Type B pancreatic cell (in vitro differentiated cells): Measurements from ENCODE around the gene D2HGDH. TPM values are rescaled to one million over a fixed set of nuclear protein-coding genes. Genes with fewer than 3 reads are reported as not detected.
A peak's percentile ranks its signal among the peaks of the same experiment; 100 is the strongest.
"Not testable (repeated sequence)": the region's sequence is repeated elsewhere in the genome, so short reads cannot be mapped to it uniquely, and the experiment has no call there.

Experiments used
- DNase-seq: peaks from one replicate; pipeline ENCODE4 v3.0.0; 2021; ENCODE audit warnings: mixed read lengths; ENCODE audit not compliant: unreplicated experiment; ENCODE audit errors: extremely low spot score
- H3K27ac Mint-ChIP-seq: 2 replicates; pipeline ENCODE4 v1.8.0; 2021; ENCODE audit warnings: mild to moderate bottlenecking, mixed read lengths
- H3K27me3 Mint-ChIP-seq: 2 replicates; pipeline ENCODE4 v1.8.0; 2021; ENCODE audit warnings: mixed read lengths
- H3K36me3 Mint-ChIP-seq: 2 replicates; pipeline ENCODE4 v1.8.0; 2021; ENCODE audit warnings: mixed read lengths
- H3K4me1 Mint-ChIP-seq: one replicate; pipeline ENCODE4 v1.8.0; 2021; ENCODE audit warnings: mixed read lengths; ENCODE audit not compliant: unreplicated experiment
- H3K4me3 Mint-ChIP-seq: 2 replicates; pipeline ENCODE4 v1.8.0; 2021; ENCODE audit warnings: mild to moderate bottlenecking, mixed read lengths
- H3K9me3 Mint-ChIP-seq: 2 replicates; pipeline ENCODE4 v1.8.0; 2021; ENCODE audit warnings: mixed read lengths
- total RNA-seq: library from RNA; stranded (reverse); gene quantifications from 2 replicates; pipeline ENCODE4 v1.2.1, GENCODE V29; 2021; ENCODE audit warnings: low replicate concordance
- TF ChIP-seq, protein P1 (sequence below): fragments of 200-600 bp; sonication (generic); conservative IDR thresholded peaks from 2 replicates; pipeline ENCODE4 v1.5.0; 2021; ENCODE audit warnings: antibody characterized with exemption, mild to moderate bottlenecking

The D2HGDH gene
- total RNA-seq, 1 donor from 2014 or later = 36.0 TPM

DNA sequence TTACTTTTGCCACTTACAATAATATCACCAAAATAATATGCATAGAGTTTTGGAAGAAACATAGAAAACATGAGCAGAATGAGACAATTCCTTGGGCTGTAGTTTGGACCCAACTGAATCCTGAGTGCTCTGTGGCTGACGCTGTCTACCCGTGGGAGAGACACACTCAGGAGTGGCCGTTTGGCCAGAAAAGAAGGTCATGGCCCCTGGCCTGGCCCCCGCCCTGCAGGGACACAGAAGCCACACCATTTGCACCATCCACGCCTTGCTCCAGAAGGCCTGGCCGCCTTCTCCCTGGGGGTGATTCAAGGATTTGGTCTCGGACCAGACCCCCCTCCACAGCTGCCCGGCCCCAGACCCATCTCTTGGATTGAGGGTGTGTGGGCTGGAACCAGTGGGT, 6.4 kb upstream of the D2HGDH start:
- H3K27ac Mint-ChIP-seq = no peak overlapping the region
- H3K4me3 Mint-ChIP-seq = no peak overlapping the region
- peaks cover 12% of the 10 kb centered on the region for H3K36me3 Mint-ChIP-seq
- H3K9me3 Mint-ChIP-seq = no peaks in the 10 kb centered on the region
- H3K4me1 Mint-ChIP-seq = no peaks in the 10 kb centered on the region
- DNase-seq = no peak
- no peaks in the 10 kb centered on the region for H3K27me3 Mint-ChIP-seq
- TF ChIP-seq, protein P1, sequence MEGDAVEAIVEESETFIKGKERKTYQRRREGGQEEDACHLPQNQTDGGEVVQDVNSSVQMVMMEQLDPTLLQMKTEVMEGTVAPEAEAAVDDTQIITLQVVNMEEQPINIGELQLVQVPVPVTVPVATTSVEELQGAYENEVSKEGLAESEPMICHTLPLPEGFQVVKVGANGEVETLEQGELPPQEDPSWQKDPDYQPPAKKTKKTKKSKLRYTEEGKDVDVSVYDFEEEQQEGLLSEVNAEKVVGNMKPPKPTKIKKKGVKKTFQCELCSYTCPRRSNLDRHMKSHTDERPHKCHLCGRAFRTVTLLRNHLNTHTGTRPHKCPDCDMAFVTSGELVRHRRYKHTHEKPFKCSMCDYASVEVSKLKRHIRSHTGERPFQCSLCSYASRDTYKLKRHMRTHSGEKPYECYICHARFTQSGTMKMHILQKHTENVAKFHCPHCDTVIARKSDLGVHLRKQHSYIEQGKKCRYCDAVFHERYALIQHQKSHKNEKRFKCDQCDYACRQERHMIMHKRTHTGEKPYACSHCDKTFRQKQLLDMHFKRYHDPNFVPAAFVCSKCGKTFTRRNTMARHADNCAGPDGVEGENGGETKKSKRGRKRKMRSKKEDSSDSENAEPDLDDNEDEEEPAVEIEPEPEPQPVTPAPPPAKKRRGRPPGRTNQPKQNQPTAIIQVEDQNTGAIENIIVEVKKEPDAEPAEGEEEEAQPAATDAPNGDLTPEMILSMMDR = no peak

DNA sequence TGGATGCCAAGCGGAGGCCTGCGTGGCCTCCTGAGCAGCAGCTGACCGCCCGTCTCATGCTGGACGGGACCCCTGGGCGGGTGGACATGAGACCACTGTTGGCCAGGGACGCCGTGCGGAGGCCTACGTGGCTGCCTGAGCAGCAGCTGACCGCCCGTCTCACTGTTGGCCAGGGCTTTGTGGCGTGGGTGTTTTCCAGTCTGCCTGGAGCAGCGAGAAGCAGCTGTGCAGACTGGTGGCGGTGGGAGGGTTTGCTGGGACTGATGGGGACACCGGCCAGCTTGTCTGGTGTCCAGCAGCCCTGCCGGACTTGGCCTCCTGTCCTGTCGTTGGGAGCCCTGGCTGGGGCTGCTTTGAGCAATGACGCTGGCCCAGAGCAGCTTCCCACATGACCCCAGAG, 5.8 kb upstream of the D2HGDH start:
- no peaks in the 10 kb centered on the region for H3K9me3 Mint-ChIP-seq
- no peak overlapping the region for H3K27ac Mint-ChIP-seq
- TF ChIP-seq, protein P1 = no peak
- H3K4me1 Mint-ChIP-seq = no peaks in the 10 kb centered on the region
- H3K4me3 Mint-ChIP-seq = no peak overlapping the region
- H3K36me3 Mint-ChIP-seq = peaks cover 5% of the 10 kb centered on the region
- DNase-seq = no peak
- H3K27me3 Mint-ChIP-seq = no peaks in the 10 kb centered on the region

DNA sequence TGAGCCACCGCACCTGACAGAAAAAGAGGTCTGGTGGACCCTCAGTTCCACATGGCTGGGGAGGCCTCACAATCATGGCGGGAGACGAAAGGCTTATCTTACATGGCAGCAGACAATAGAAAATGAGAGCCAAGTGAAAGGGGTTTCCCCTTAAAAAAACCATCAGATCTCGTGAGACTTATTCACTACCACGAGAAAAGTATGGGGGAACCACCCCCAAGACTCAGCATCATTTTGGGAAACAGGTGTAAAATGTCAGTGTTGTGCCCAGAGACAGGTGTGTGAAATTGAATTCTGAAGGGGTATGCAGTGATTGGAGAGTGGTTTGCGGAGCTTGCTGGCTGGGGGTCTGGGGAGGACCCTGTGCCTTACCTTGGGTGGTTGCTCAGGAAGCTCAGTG, 4.6 kb upstream of the D2HGDH start:
- no peaks in the 10 kb centered on the region for H3K4me1 Mint-ChIP-seq
- TF ChIP-seq, protein P1 = no peak
- no peak overlapping the region for H3K27ac Mint-ChIP-seq
- no peaks in the 10 kb centered on the region for H3K36me3 Mint-ChIP-seq
- H3K9me3 Mint-ChIP-seq = no peaks in the 10 kb centered on the region
- no peaks in the 10 kb centered on the region for H3K27me3 Mint-ChIP-seq
- no peak overlapping the region for H3K4me3 Mint-ChIP-seq
- no peak for DNase-seq

DNA sequence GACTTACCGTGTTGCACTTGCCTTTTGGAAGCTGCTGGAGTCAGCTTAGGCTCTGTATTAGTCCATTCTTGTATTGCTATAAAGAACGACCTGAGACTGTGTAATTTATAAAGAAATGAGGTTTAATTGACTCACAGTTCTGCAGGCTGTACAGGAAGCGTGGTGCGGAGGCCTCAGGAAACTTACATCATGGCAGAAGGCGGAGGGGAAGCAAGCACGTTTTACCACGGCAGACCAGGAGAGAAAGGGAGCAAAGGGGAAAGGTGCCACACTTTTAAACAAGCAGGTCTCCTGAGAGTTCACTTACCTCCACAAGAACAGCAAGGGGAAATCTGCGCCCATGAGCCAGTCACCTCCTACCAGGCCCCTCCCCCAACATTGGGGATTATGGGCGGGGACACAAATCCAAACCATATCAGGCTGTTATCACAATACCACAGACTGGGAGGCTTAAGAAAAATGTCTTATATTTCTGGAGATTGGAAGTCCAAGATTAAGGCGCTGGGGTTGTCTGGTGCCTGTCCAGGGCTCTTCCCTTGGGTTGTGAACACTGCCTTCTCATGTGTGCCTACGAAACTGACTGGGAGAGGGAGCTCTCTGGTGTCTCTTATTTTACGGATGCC, 3.6 kb upstream of the D2HGDH start:
- Mint-ChIP-seq H3K4me3 (no peak overlapping the region), H3K4me1 (peaks cover 4% of the 10 kb centered on the region), H3K9me3 (no peaks in the 10 kb centered on the region), H3K27ac (no peak overlapping the region), H3K36me3 (no peaks in the 10 kb centered on the region), H3K27me3 (no peaks in the 10 kb centered on the region)
- TF ChIP-seq, protein P1 = no peak
- no peak for DNase-seq

DNA sequence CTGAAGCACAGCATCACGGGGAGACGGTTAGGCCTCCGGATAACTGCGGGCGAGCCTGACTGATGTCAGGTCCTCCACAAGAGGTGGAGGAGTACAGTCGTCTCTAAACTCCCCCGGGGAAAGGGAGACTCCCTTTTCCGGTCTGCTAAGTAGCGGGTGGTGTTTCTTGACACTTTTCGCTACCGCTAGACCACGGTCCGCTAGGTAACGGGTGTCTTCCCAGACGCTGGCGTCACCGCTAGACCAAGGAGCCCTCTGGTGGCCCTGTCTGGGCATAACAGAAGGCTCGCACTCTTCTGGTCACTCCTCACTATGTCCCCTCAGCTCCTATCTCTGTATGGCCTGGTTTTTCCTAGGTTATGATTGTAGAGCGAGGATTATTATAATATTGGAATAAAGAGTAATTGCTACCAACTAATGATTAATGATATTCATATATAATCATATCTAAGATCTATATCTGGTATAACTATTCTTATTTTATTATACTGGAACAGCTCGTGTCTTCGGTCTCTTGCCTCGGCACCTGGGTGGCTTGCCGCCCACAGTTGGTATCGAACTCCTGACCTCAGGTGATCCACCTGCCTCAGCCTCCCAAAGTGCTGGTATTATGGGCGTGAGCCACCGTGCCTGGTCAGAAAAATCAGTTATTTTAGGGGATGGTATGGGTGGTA, 1.8 kb upstream of the D2HGDH start:
- not testable (repeated sequence) for H3K36me3 Mint-ChIP-seq, H3K9me3 Mint-ChIP-seq, H3K27me3 Mint-ChIP-seq, H3K27ac Mint-ChIP-seq, H3K4me1 Mint-ChIP-seq, DNase-seq
- TF ChIP-seq, protein P1 = peak; percentile 80
- peak overlapping the region; percentile 65 for H3K4me3 Mint-ChIP-seq
